ENCODE measurements around the gene DRD2.

DRD2 gene

GRCh38 chr11:113504586-113504985 is 29.4 kb upstream of the DRD2 start:
- H3K27me3 Mint-ChIP-seq (ENCODE audit: low read depth): peaks cover 42% of the 10 kb centered on the region
- no peak for TF ChIP-seq CTCF (IDR thresholded peaks at IDR 0.05; ENCODE audit: unreplicated experiment in 3 of 3)
- peaks cover 7% of the 10 kb centered on the region for H3K4me1 Mint-ChIP-seq
- H3K9me3 Mint-ChIP-seq: no peaks in the 10 kb centered on the region
- no peak overlapping the region for H3K4me3 Mint-ChIP-seq
- H3K27ac Mint-ChIP-seq: no peak overlapping the region
- H3K36me3 Mint-ChIP-seq (ENCODE audit: low read depth): no peaks in the 10 kb centered on the region

GRCh38 chr11:113504071-113504470 is 28.9 kb upstream of the DRD2 start:
- no peak overlapping the region for H3K4me3 Mint-ChIP-seq
- no peak for TF ChIP-seq CTCF (IDR thresholded peaks at IDR 0.05; ENCODE audit: unreplicated experiment in 3 of 3)
- H3K9me3 Mint-ChIP-seq: no peaks in the 10 kb centered on the region
- peaks cover 7% of the 10 kb centered on the region for H3K4me1 Mint-ChIP-seq
- H3K36me3 Mint-ChIP-seq (ENCODE audit: low read depth): no peaks in the 10 kb centered on the region
- H3K27me3 Mint-ChIP-seq (ENCODE audit: low read depth): peaks cover 42% of the 10 kb centered on the region
- no peak overlapping the region for H3K27ac Mint-ChIP-seq

- no peak overlapping the region for H3K4me3 Mint-ChIP-seq
- TF ChIP-seq CTCF (IDR thresholded peaks at IDR 0.05; ENCODE audit: unreplicated experiment in 3 of 3): no peak
- no peaks in the 10 kb centered on the region for H3K36me3 Mint-ChIP-seq (ENCODE audit: low read depth)
- peaks cover 34% of the 10 kb centered on the region for H3K27me3 Mint-ChIP-seq (ENCODE audit: low read depth)
- H3K9me3 Mint-ChIP-seq: no peaks in the 10 kb centered on the region
- no peaks in the 10 kb centered on the region for H3K4me1 Mint-ChIP-seq
- no peak overlapping the region for H3K27ac Mint-ChIP-seq
These were observed 22.1 kb upstream of the DRD2 start for GRCh38 chr11:113497066-113497910.

- H3K36me3 Mint-ChIP-seq (ENCODE audit: low read depth): no peaks in the 10 kb centered on the region
- H3K4me3 Mint-ChIP-seq: no peak overlapping the region
- no peaks in the 10 kb centered on the region for H3K4me1 Mint-ChIP-seq
- TF ChIP-seq CTCF (IDR thresholded peaks at IDR 0.05; ENCODE audit: unreplicated experiment in 3 of 3): no peak
- peaks cover 26% of the 10 kb centered on the region for H3K27me3 Mint-ChIP-seq (ENCODE audit: low read depth)
- H3K27ac Mint-ChIP-seq: no peak overlapping the region
- no peaks in the 10 kb centered on the region for H3K9me3 Mint-ChIP-seq
These were observed 20.9 kb upstream of the DRD2 start for GRCh38 chr11:113496026-113496651.

GRCh38 chr11:113494021-113494420 is 18.8 kb upstream of the DRD2 start:
- H3K36me3 Mint-ChIP-seq (ENCODE audit: low read depth): no peaks in the 10 kb centered on the region
- H3K27me3 Mint-ChIP-seq (ENCODE audit: low read depth): peaks cover 21% of the 10 kb centered on the region
- no peak overlapping the region for H3K27ac Mint-ChIP-seq
- no peak overlapping the region for H3K4me3 Mint-ChIP-seq
- TF ChIP-seq CTCF (IDR thresholded peaks at IDR 0.05; ENCODE audit: unreplicated experiment in 3 of 3): no peak
- H3K4me1 Mint-ChIP-seq: no peaks in the 10 kb centered on the region
- H3K9me3 Mint-ChIP-seq: no peaks in the 10 kb centered on the region

Measured in nephron (organoid).